Measurements from ENCODE around the gene EFCAB8.
"Not testable (repeated sequence)": the region's sequence is repeated elsewhere in the genome, so short reads cannot be mapped to it uniquely, and the experiment has no call there.

EFCAB8 gene

DNA sequence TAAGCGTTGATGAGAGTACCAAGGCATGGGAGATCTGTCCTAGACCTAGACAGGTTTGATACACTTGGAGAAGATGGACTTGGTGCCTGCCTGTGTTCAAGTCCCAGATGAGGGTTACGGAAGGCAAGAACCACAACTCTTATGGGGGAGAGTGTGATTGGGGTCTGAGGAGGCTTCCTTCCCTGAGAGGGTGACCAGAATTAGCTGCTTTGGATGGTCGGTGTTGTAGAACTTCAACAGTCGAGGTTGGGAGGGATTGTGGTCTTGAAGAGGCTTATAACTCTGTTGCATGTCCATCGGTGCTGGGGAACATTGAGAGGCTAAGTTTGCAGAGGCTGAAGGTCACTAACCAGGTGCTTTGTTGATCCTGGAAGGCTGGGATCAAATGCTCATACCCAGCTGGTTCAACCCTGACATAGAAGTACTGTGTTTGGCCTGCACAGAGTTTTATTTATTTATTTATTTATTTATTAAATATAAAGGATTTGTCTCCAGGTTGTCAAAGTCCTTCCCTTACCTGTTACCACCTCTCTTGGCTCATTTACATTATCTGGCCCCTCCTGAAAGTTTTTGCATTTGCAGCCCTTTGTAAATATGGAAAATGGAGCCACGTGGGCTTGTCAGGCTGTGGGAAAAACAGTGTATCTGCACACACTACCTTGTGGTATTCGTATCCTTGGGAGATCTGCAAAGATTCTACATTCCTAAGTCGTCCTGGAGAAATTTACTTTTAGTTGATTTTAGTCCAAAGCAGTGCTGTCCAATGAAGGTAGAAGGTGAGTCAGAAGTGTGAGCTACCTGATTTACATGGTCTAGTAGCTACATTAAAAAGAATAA lies 15.8 kb upstream of the EFCAB8 start:
- Histone ChIP-seq H3K4me3 (ENCODE audit: low read depth in 1 of 2, low read length in 2 of 2) (no peak overlapping the region), H3K27me3 (ENCODE audit: control insufficient read depth in 1 of 2, insufficient read depth in 2 of 2, low read length in 2 of 2) (no peaks in the 10 kb centered on the region), H3K4me1 (ENCODE audit: insufficient read depth, low read length) (peaks cover 8% of the 10 kb centered on the region), H3K9ac (ENCODE audit: low read length) (no peak overlapping the region), H3K9me3 (ENCODE audit: low read length) (no peaks in the 10 kb centered on the region), H3K27ac (ENCODE audit: low read depth, low read length) (no peak overlapping the region), H3K36me3 (ENCODE audit: insufficient read depth, low read length) (peaks cover 52% of the 10 kb centered on the region)

DNA sequence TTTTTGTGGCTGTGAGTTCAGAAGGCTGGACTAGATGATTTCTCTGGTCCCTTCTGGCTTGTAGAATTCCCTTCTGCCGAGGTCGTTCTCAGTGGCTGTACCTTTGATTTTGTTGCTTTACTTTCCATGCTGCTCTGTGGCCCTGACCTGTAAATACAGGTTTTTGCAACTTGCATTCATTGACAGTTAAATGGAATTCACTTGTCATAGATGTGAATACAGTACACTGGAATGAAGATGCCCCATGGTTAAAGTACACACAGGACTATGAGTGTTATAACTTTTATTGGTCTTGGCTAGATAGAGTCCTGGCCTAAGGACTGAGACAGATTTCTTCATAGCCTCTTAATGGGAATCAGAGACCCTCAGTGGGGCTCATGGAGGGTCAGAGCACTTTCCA lies 12.9 kb upstream of the EFCAB8 start:
- Histone ChIP-seq H3K4me1 (ENCODE audit: insufficient read depth, low read length) (peaks cover 8% of the 10 kb centered on the region), H3K36me3 (ENCODE audit: insufficient read depth, low read length) (peaks cover 45% of the 10 kb centered on the region), H3K9me3 (ENCODE audit: low read length) (no peaks in the 10 kb centered on the region), H3K9ac (ENCODE audit: low read length) (no peak overlapping the region), H3K27ac (ENCODE audit: low read depth, low read length) (peak overlapping the region; percentile 7), H3K4me3 (ENCODE audit: low read depth in 1 of 2, low read length in 2 of 2) (no peak overlapping the region), H3K27me3 (ENCODE audit: control insufficient read depth in 1 of 2, insufficient read depth in 2 of 2, low read length in 2 of 2) (no peaks in the 10 kb centered on the region)

DNA sequence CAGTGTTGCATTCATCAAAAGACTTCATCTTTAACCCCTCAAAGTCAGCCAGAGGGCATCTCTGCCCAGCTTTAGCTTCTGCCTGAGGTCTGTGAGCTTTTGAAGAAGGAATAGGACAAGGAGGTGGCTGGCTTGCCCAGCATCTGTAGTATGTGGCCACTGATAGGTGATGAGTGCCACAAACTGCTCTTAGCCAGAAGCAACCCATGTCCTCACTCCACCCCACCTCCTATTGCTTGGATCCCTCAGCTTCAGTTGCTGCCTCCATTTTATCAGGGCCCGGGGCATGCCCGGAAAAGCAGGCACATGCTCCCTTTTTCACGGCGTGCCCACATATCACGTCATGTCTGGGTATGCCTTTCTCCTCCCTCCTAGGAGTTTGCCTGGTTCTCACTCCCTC lies 11.9 kb upstream of the EFCAB8 start:
- H3K4me1 ChIP-seq (ENCODE audit: insufficient read depth, low read length): peaks cover 8% of the 10 kb centered on the region
- H3K4me3 ChIP-seq (ENCODE audit: low read depth in 1 of 2, low read length in 2 of 2): no peak overlapping the region
- no peak overlapping the region for H3K9ac ChIP-seq (ENCODE audit: low read length)
- H3K27ac ChIP-seq (ENCODE audit: low read depth, low read length): no peak overlapping the region
- H3K36me3 ChIP-seq (ENCODE audit: insufficient read depth, low read length): peaks cover 46% of the 10 kb centered on the region
- no peaks in the 10 kb centered on the region for H3K9me3 ChIP-seq (ENCODE audit: low read length)
- H3K27me3 ChIP-seq (ENCODE audit: control insufficient read depth in 1 of 2, insufficient read depth in 2 of 2, low read length in 2 of 2): no peaks in the 10 kb centered on the region

DNA sequence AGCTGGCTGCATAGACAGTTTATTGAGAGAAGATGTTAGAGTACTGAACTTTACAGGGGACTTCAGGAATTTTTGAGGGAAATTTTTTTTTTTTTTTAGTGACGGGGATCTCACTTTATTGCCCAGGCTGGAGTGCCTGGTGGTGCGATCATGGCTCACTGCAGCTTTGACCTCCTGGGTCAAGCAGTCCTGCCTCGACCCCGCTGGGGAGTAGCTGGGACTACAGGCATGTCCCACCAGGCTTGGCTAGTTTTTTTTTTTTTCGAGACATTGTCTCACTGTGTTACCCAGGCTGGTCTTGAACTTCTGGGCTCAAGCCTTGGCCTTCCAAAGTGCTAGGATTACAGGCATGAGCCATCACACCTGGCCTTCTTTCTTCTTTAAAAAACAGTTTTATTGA lies 10.8 kb upstream of the EFCAB8 start:
- Histone ChIP-seq H3K27me3 (ENCODE audit: control insufficient read depth in 1 of 2, insufficient read depth in 2 of 2, low read length in 2 of 2) (no peaks in the 10 kb centered on the region), H3K9me3 (ENCODE audit: low read length) (no peaks in the 10 kb centered on the region), H3K4me1 (ENCODE audit: insufficient read depth, low read length) (peaks cover 8% of the 10 kb centered on the region), H3K36me3 (ENCODE audit: insufficient read depth, low read length) (peaks cover 43% of the 10 kb centered on the region), H3K27ac (ENCODE audit: low read depth, low read length) (no peak overlapping the region), H3K9ac (ENCODE audit: low read length) (no peak overlapping the region), H3K4me3 (ENCODE audit: low read depth in 1 of 2, low read length in 2 of 2) (no peak overlapping the region)

DNA sequence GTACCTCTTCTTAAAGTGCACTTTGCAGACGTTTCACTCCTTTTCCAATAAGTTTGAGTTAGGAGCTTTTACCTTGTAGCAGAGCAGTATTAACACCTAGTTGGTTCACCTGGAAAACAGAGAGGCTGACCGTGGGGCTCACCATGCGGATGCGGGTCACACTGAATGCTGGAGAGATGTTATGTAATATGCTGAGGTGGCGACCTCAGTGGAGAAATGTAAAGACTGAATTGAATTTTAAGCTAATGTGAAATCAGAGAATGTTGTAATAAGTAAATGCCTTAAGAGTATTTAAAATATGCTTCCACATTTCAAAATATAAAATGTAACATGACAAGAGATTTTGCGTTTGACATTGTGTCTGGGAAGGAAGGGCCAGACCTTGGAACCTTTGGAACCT lies 9.9 kb upstream of the EFCAB8 start:
- no peak overlapping the region for H3K27ac ChIP-seq (ENCODE audit: low read depth, low read length)
- no peaks in the 10 kb centered on the region for H3K27me3 ChIP-seq (ENCODE audit: control insufficient read depth in 1 of 2, insufficient read depth in 2 of 2, low read length in 2 of 2)
- H3K4me1 ChIP-seq (ENCODE audit: insufficient read depth, low read length): peaks cover 8% of the 10 kb centered on the region
- H3K36me3 ChIP-seq (ENCODE audit: insufficient read depth, low read length): peaks cover 43% of the 10 kb centered on the region
- H3K9ac ChIP-seq (ENCODE audit: low read length): no peak overlapping the region
- H3K9me3 ChIP-seq (ENCODE audit: low read length): no peaks in the 10 kb centered on the region
- H3K4me3 ChIP-seq (ENCODE audit: low read depth in 1 of 2, low read length in 2 of 2): no peak overlapping the region

DNA sequence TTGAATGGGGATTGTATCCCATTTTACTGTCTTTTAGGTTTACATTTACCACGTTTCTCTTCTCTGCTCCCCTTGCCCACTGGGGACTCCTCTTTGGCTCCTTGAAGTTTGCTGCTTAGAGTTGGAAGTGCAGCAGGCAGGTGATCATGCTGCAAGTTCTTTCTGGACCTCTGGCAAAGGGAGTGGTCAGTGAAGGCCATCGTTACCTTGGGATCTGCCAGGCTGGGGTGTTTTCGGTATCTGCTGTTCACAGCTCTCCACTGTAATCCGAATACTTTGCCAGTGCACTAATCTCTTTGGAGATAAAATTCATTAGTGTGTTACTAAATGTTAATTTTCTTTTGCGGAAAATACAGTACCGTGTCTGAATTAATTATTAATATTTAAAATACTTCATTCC lies 9.1 kb upstream of the EFCAB8 start:
- Histone ChIP-seq H3K4me3 (ENCODE audit: low read depth in 1 of 2, low read length in 2 of 2) (no peak overlapping the region), H3K27me3 (ENCODE audit: control insufficient read depth in 1 of 2, insufficient read depth in 2 of 2, low read length in 2 of 2) (no peaks in the 10 kb centered on the region), H3K27ac (ENCODE audit: low read depth, low read length) (no peak overlapping the region), H3K9me3 (ENCODE audit: low read length) (no peaks in the 10 kb centered on the region), H3K4me1 (ENCODE audit: insufficient read depth, low read length) (peaks cover 8% of the 10 kb centered on the region), H3K36me3 (ENCODE audit: insufficient read depth, low read length) (peaks cover 43% of the 10 kb centered on the region), H3K9ac (ENCODE audit: low read length) (no peak overlapping the region)

DNA sequence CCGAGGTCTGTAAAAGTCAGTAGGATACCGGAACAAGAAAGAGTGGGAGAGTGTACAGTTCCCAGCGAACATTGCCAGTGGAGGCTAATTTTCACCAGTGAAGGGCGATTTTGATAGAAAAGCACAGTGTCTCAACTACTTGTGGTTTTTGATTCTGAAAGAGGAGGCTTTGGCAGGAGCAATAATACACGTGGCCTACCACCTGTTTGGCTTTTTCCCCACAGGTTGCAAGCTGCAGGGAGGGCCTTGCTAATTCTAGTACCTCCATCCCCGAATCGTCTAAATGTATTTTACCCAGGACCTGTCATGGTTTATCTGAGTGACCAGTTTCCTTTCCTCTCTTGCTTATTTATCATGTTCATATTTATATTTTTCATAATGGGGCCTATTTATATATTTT lies 3.3 kb upstream of the EFCAB8 start:
- no peak overlapping the region for H3K27ac ChIP-seq (ENCODE audit: low read depth, low read length)
- H3K4me1 ChIP-seq (ENCODE audit: insufficient read depth, low read length): peaks cover 6% of the 10 kb centered on the region
- H3K36me3 ChIP-seq (ENCODE audit: insufficient read depth, low read length): peaks cover 16% of the 10 kb centered on the region
- H3K9ac ChIP-seq (ENCODE audit: low read length): no peak overlapping the region
- no peaks in the 10 kb centered on the region for H3K27me3 ChIP-seq (ENCODE audit: control insufficient read depth in 1 of 2, insufficient read depth in 2 of 2, low read length in 2 of 2)
- H3K4me3 ChIP-seq (ENCODE audit: low read depth in 1 of 2, low read length in 2 of 2): no peak overlapping the region
- no peaks in the 10 kb centered on the region for H3K9me3 ChIP-seq (ENCODE audit: low read length)

DNA sequence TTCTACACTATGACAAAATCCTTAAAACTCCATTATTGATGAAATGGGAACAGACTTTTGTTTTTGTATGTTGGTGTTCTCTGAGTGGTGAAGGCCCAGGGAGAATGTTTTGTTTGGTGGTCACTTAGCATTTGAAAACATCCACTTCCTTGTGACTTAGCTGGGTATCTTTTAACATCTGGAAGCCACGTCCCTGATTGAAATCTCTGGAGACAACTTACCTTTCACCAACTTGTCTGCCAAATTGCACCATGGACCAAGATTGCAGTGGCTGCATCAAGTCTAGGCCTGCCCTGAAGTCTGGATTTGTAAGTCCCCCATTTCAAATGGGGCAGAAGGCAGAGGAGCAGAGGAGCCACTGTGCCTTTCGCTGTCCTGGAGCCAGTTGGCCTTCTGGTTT lies 534 bp upstream of the EFCAB8 start:
- H3K9me3 ChIP-seq (ENCODE audit: low read length): no peaks in the 10 kb centered on the region

DNA sequence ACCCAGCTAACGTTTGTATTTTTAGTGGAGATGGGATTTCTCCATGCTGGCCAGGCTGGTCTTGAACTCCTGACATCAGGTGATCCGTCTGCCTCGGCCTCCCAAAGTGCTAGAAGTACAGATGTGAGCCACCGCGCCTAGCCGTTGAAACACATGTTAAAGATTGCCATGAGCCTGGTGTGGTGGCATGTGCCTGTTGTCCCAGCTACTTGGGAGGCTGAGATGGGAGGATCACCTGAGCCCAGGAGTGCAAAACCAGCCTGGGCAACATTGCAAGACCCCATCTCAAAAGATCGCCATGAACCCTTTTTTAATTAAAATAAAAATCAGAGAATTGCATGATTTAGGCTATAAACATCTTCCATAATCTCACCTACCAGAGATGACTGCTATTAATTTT lies 2.7 kb downstream of the EFCAB8 start:
- Histone ChIP-seq H3K4me3 (ENCODE audit: low read depth in 1 of 2, low read length in 2 of 2) (no peak overlapping the region), H3K4me1 (ENCODE audit: insufficient read depth, low read length) (peaks cover 6% of the 10 kb centered on the region), H3K9ac (ENCODE audit: low read length) (no peak overlapping the region), H3K27ac (ENCODE audit: low read depth, low read length) (no peak overlapping the region), H3K9me3 (ENCODE audit: low read length) (no peaks in the 10 kb centered on the region), H3K27me3 (ENCODE audit: control insufficient read depth in 1 of 2, insufficient read depth in 2 of 2, low read length in 2 of 2) (no peaks in the 10 kb centered on the region), H3K36me3 (ENCODE audit: insufficient read depth, low read length) (peaks cover 6% of the 10 kb centered on the region)

More for the DNA sequence above, 534 bp upstream of the EFCAB8 start:
- no peak overlapping the region for H3K27ac ChIP-seq (ENCODE audit: low read depth, low read length)
- no peak overlapping the region for H3K9ac ChIP-seq (ENCODE audit: low read length)
- H3K36me3 ChIP-seq (ENCODE audit: insufficient read depth, low read length): peaks cover 6% of the 10 kb centered on the region
- H3K4me1 ChIP-seq (ENCODE audit: insufficient read depth, low read length): peaks cover 6% of the 10 kb centered on the region
- H3K4me3 ChIP-seq (ENCODE audit: low read depth in 1 of 2, low read length in 2 of 2): no peak overlapping the region
- no peaks in the 10 kb centered on the region for H3K27me3 ChIP-seq (ENCODE audit: control insufficient read depth in 1 of 2, insufficient read depth in 2 of 2, low read length in 2 of 2)

DNA sequence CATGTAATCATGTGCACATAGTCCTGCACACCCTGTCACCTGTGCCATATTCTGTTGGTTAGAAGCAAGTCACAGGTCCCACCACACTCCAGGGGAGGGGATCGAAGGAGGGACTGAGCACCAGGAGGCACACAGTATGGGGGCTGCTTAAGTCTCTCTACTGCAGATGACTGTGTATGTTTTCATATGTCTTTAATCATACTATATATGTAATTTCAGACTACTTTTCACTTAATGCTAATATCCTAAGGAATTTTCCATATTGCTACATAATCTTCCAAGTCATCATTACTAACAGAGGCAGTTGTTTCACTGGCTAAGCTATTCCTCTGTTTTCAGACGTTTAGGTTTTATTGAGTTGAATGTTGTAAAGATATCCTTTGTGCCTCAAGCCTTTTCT lies 10.8 kb downstream of the EFCAB8 start:
- H3K4me1 ChIP-seq (ENCODE audit: insufficient read depth, low read length): no peaks in the 10 kb centered on the region
- no peaks in the 10 kb centered on the region for H3K9me3 ChIP-seq (ENCODE audit: low read length)

DNA sequence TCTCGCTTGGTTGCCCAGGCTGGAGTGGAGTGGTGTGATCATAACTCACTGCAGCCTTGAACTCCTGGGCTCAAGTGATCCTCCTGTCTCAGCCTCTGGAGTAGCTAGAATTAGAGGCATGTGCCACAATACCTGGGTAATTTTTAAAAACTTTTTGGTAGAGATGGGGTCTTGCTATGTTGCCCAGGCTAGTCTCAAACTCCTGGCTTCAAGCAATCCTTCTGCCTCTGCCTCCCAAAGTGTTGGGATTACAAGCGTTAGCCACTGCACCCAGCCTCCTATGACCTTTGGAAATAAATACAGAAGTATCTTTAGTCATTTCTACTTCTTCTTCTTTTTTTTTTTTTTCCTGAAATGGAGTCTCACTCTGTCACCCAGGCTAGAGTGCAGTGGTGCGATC lies 11.8 kb downstream of the EFCAB8 start:
- H3K27ac ChIP-seq (ENCODE audit: low read depth, low read length); H3K9ac ChIP-seq (ENCODE audit: low read length); H3K9me3 ChIP-seq (ENCODE audit: low read length); H3K4me3 ChIP-seq (ENCODE audit: low read depth in 1 of 2, low read length in 2 of 2); H3K36me3 ChIP-seq (ENCODE audit: insufficient read depth, low read length); H3K4me1 ChIP-seq (ENCODE audit: insufficient read depth, low read length); H3K27me3 ChIP-seq (ENCODE audit: control insufficient read depth in 1 of 2, insufficient read depth in 2 of 2, low read length in 2 of 2): not testable (repeated sequence)

More for the DNA sequence above, 10.8 kb downstream of the EFCAB8 start:
- Histone ChIP-seq H3K27me3 (ENCODE audit: control insufficient read depth in 1 of 2, insufficient read depth in 2 of 2, low read length in 2 of 2) (no peaks in the 10 kb centered on the region), H3K4me3 (ENCODE audit: low read depth in 1 of 2, low read length in 2 of 2) (no peak overlapping the region), H3K36me3 (ENCODE audit: insufficient read depth, low read length) (no peaks in the 10 kb centered on the region), H3K9ac (ENCODE audit: low read length) (no peak overlapping the region), H3K27ac (ENCODE audit: low read depth, low read length) (no peak overlapping the region)

DNA sequence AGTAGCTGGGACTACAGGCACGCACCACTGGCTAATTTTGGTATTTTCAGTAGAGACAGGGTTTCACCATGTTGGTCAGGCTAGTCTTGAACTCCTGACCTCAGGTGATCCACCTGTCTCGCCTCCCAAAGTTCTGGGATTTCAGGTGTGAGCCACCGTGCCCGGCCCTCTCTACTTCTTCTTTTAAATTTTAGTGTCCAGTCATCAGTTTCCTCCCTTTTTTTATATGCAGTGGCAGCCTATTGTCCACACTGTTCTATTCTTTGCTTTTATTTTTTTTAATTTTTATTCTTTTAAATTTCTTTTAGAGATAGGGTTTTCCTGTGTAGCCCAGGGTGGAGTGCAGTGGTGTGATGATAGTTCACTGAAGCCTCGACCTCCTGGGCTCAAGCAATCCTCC lies 12.3 kb downstream of the EFCAB8 start:
- Histone ChIP-seq H3K4me1 (ENCODE audit: insufficient read depth, low read length) (no peaks in the 10 kb centered on the region), H3K4me3 (ENCODE audit: low read depth in 1 of 2, low read length in 2 of 2) (no peak overlapping the region), H3K9me3 (ENCODE audit: low read length) (no peaks in the 10 kb centered on the region), H3K36me3 (ENCODE audit: insufficient read depth, low read length) (no peaks in the 10 kb centered on the region), H3K27me3 (ENCODE audit: control insufficient read depth in 1 of 2, insufficient read depth in 2 of 2, low read length in 2 of 2) (no peaks in the 10 kb centered on the region), H3K27ac (ENCODE audit: low read depth, low read length) (no peak overlapping the region), H3K9ac (ENCODE audit: low read length) (no peak overlapping the region)

Measured in muscle layer of colon (tissue), 2 donors.